ENCODE measurements around the gene SLC51B. TPM values are rescaled to one million over a fixed set of nuclear protein-coding genes. Genes with fewer than 3 reads are reported as not detected.

SLC51B gene
- polyA plus RNA-seq, 1 donor from 2014 or later, result not detected

GRCh38 chr15:65071381-65071811 lies 26.2 kb downstream of the SLC51B start:
- H3K79me2 ChIP-seq (replicated peaks; ENCODE audit: insufficient read depth, low read length), result no peaks in the 10 kb centered on the region
- H2AFZ ChIP-seq (ENCODE audit: low read depth, low read length), result no peak overlapping the region
- H3K27ac ChIP-seq (ENCODE audit: low read length), result no peak overlapping the region
- TF ChIP-seq CTCF (IDR thresholded peaks at IDR 0.05; ENCODE audit: poor library complexity, severe bottlenecking) (no peak), TAF1 (IDR thresholded peaks at IDR 0.05; ENCODE audit: low read depth) (no peak), EZH2 (IDR thresholded peaks at IDR 0.05; ENCODE audit: borderline replicate concordance, insufficient read depth, low read length, poor library complexity, severe bottlenecking) (no peak), REST (IDR thresholded peaks at IDR 0.05; ENCODE audit: borderline replicate concordance) (no peak), RAD21 (conservative IDR thresholded peaks at IDR 0.05) (no peak), SMC3 (conservative IDR thresholded peaks at IDR 0.05; ENCODE audit: poor library complexity) (no peak), POLR2AphosphoS5 (IDR thresholded peaks at IDR 0.05) (no peak)
- H3K36me3 ChIP-seq (ENCODE audit: insufficient read depth, low read length), result no peaks in the 10 kb centered on the region
- no peaks in the 10 kb centered on the region for H3K9me3 ChIP-seq (ENCODE audit: low read length)
- H3K4me2 ChIP-seq (ENCODE audit: low read length), result no peak overlapping the region
- no peaks in the 10 kb centered on the region for H3F3A ChIP-seq (ENCODE audit: insufficient read depth, low read length, poor library complexity, severe bottlenecking)
- no peak overlapping the region for H3K9ac ChIP-seq (ENCODE audit: low read length)
- H3K27me3 ChIP-seq (ENCODE audit: insufficient read depth, low read depth, low read length), result peaks cover 22% of the 10 kb centered on the region
- no peaks in the 10 kb centered on the region for H3K9me2 ChIP-seq (ENCODE audit: insufficient read depth, low read length)
- H3K4me3 ChIP-seq (ENCODE audit: low read length), result no peak overlapping the region
- no peaks in the 10 kb centered on the region for H4K20me1 ChIP-seq (ENCODE audit: insufficient read depth)

- Histone ChIP-seq H2AFZ (ENCODE audit: low read depth, low read length) (no peak overlapping the region), H3K9me2 (ENCODE audit: insufficient read depth, low read length) (no peaks in the 10 kb centered on the region), H3K9ac (ENCODE audit: low read length) (no peak overlapping the region), H3F3A (ENCODE audit: insufficient read depth, low read length, poor library complexity, severe bottlenecking) (no peaks in the 10 kb centered on the region), H3K27ac (ENCODE audit: low read length) (no peak overlapping the region), H4K20me1 (ENCODE audit: insufficient read depth) (no peaks in the 10 kb centered on the region), H3K36me3 (ENCODE audit: insufficient read depth, low read length) (no peaks in the 10 kb centered on the region), H3K79me2 (replicated peaks; ENCODE audit: insufficient read depth, low read length) (no peaks in the 10 kb centered on the region), H3K9me3 (ENCODE audit: low read length) (no peaks in the 10 kb centered on the region), H3K4me2 (ENCODE audit: low read length) (no peak overlapping the region), H3K4me3 (ENCODE audit: low read length) (no peak overlapping the region), H3K27me3 (ENCODE audit: insufficient read depth, low read depth, low read length) (peaks cover 15% of the 10 kb centered on the region)
- TF ChIP-seq TAF1 (IDR thresholded peaks at IDR 0.05; ENCODE audit: low read depth) (no peak), MXI1 (conservative IDR thresholded peaks at IDR 0.05; ENCODE audit: poor library complexity, severe bottlenecking) (no peak)
Observed at GRCh38 chr15:65072027-65072426, 26.8 kb downstream of the SLC51B start.

- no peaks in the 10 kb centered on the region for H3K9me2 ChIP-seq (ENCODE audit: insufficient read depth, low read length)
- no peaks in the 10 kb centered on the region for H3F3A ChIP-seq (ENCODE audit: insufficient read depth, low read length, poor library complexity, severe bottlenecking)
- no peaks in the 10 kb centered on the region for H3K79me2 ChIP-seq (replicated peaks; ENCODE audit: insufficient read depth, low read length)
- H3K27ac ChIP-seq (ENCODE audit: low read length), result no peak overlapping the region
- no peak overlapping the region for H3K9ac ChIP-seq (ENCODE audit: low read length)
- H2AFZ ChIP-seq (ENCODE audit: low read depth, low read length), result no peak overlapping the region
- H3K36me3 ChIP-seq (ENCODE audit: insufficient read depth, low read length), result no peaks in the 10 kb centered on the region
- H3K4me3 ChIP-seq (ENCODE audit: low read length), result no peak overlapping the region
- H3K9me3 ChIP-seq (ENCODE audit: low read length), result no peaks in the 10 kb centered on the region
- H3K4me2 ChIP-seq (ENCODE audit: low read length), result no peak overlapping the region
- peaks cover 9% of the 10 kb centered on the region for H3K27me3 ChIP-seq (ENCODE audit: insufficient read depth, low read depth, low read length)
- TF ChIP-seq RAD21 (conservative IDR thresholded peaks at IDR 0.05), result no peak
- TF ChIP-seq REST (IDR thresholded peaks at IDR 0.05; ENCODE audit: borderline replicate concordance), result no peak
- TF ChIP-seq SMC3 (conservative IDR thresholded peaks at IDR 0.05; ENCODE audit: poor library complexity), result no peak
- TF ChIP-seq MXI1 (conservative IDR thresholded peaks at IDR 0.05; ENCODE audit: poor library complexity, severe bottlenecking), result no peak
- no peak for TF ChIP-seq EZH2 (IDR thresholded peaks at IDR 0.05; ENCODE audit: borderline replicate concordance, insufficient read depth, low read length, poor library complexity, severe bottlenecking)
- TF ChIP-seq CTCF (IDR thresholded peaks at IDR 0.05; ENCODE audit: poor library complexity, severe bottlenecking), result no peak
- no peak for TF ChIP-seq EP300 (conservative IDR thresholded peaks at IDR 0.05; ENCODE audit: poor library complexity, severe bottlenecking)
- TF ChIP-seq TAF1 (IDR thresholded peaks at IDR 0.05; ENCODE audit: low read depth), result no peak
- no peak for TF ChIP-seq POLR2AphosphoS5 (IDR thresholded peaks at IDR 0.05)
- H4K20me1 ChIP-seq (ENCODE audit: insufficient read depth), result no peaks in the 10 kb centered on the region
Observed at GRCh38 chr15:65072617-65073016, 27.4 kb downstream of the SLC51B start.

Measured in neural cell (in vitro differentiated cells).